ENCODE data around the gene GJE1. TPM values are rescaled to one million over a fixed set of nuclear protein-coding genes. Genes with fewer than 3 reads are reported as not detected.
"Not testable (repeated sequence)": the region's sequence is repeated elsewhere in the genome, so short reads cannot be mapped to it uniquely, and the experiment has no call there.

Gene GJE1
- total and polyA plus RNA-seq, 2 donors, result not detected

GRCh38 chr6:142155895-142156757, 23.4 kb downstream of the GJE1 start:
- no peak overlapping the region for H3K4me3 ChIP-seq (ENCODE audit: low read length in 2 of 2)
- 59% methylated on average over 5 of the region's 5 CpGs for WGBS

GRCh38 chr6:142156758-142157068, 24.0 kb downstream of the GJE1 start:
- not testable (repeated sequence) for DNase-seq (ENCODE audit: low read depth in 6 of 9, low spot score in 9 of 9); H3K27me3 ChIP-seq (ENCODE audit: control insufficient read depth in 2 of 2, insufficient read depth in 1 of 2, low read length in 1 of 2); H3K4me3 ChIP-seq (ENCODE audit: low read length in 2 of 2); H3K4me1 ChIP-seq (ENCODE audit: control insufficient read depth in 2 of 2, insufficient read depth in 2 of 2, low read length in 2 of 2); H3K36me3 ChIP-seq (ENCODE audit: control insufficient read depth in 2 of 2, insufficient read depth in 2 of 2, low read length in 1 of 2); H3K9me3 ChIP-seq (ENCODE audit: control insufficient read depth in 2 of 2, insufficient read depth in 1 of 2, low read length in 1 of 2); H3K27ac ChIP-seq (ENCODE audit: low read depth in 1 of 2, low read length in 1 of 2)
- WGBS, result 98% methylated on average over 4 of the region's 4 CpGs

More at GRCh38 chr6:142155895-142156757, 23.4 kb downstream of the GJE1 start:
- Histone ChIP-seq H3K27ac (ENCODE audit: low read depth in 1 of 2, low read length in 1 of 2) (no peak overlapping the region), H3K36me3 (ENCODE audit: control insufficient read depth in 2 of 2, insufficient read depth in 2 of 2, low read length in 1 of 2) (no peaks in the 10 kb centered on the region), H3K9me3 (ENCODE audit: control insufficient read depth in 2 of 2, insufficient read depth in 1 of 2, low read length in 1 of 2) (no peaks in the 10 kb centered on the region), H3K4me1 (ENCODE audit: control insufficient read depth in 2 of 2, insufficient read depth in 2 of 2, low read length in 2 of 2) (no peaks in the 10 kb centered on the region), H3K27me3 (ENCODE audit: control insufficient read depth in 2 of 2, insufficient read depth in 1 of 2, low read length in 1 of 2) (no peaks in the 10 kb centered on the region)
- DNase-seq (ENCODE audit: low read depth in 6 of 9, low spot score in 9 of 9), result peak in 7 of 9 donors; percentile 11 to 65 (median 24)

GRCh38 chr6:142162780-142163179, 30.1 kb downstream of the GJE1 start:
- no peaks in the 10 kb centered on the region for H3K9me3 ChIP-seq (ENCODE audit: control insufficient read depth in 2 of 2, insufficient read depth in 1 of 2, low read length in 1 of 2)
- WGBS, result 100% methylated on average over 1 of the region's 1 CpG
- H3K4me3 ChIP-seq (ENCODE audit: low read length in 2 of 2), result no peak overlapping the region
- no peak overlapping the region for H3K27ac ChIP-seq (ENCODE audit: low read depth in 1 of 2, low read length in 1 of 2)
- H3K4me1 ChIP-seq (ENCODE audit: control insufficient read depth in 2 of 2, insufficient read depth in 2 of 2, low read length in 2 of 2), result no peaks in the 10 kb centered on the region
- no peak for DNase-seq (ENCODE audit: low read depth in 6 of 9, low spot score in 9 of 9)
- H3K27me3 ChIP-seq (ENCODE audit: control insufficient read depth in 2 of 2, insufficient read depth in 1 of 2, low read length in 1 of 2), result no peaks in the 10 kb centered on the region
- peaks cover 7 to 15% of the 10 kb centered on the region in 2 donors for H3K36me3 ChIP-seq (ENCODE audit: control insufficient read depth in 2 of 2, insufficient read depth in 2 of 2, low read length in 1 of 2)

- Histone ChIP-seq H3K4me3 (ENCODE audit: low read length in 2 of 2) (no peak overlapping the region), H3K27ac (ENCODE audit: low read depth in 1 of 2, low read length in 1 of 2) (no peak overlapping the region), H3K9me3 (ENCODE audit: control insufficient read depth in 2 of 2, insufficient read depth in 1 of 2, low read length in 1 of 2) (no peaks in the 10 kb centered on the region), H3K36me3 (ENCODE audit: control insufficient read depth in 2 of 2, insufficient read depth in 2 of 2, low read length in 1 of 2) (peaks cover 7 to 21% of the 10 kb centered on the region in 2 donors), H3K4me1 (ENCODE audit: control insufficient read depth in 2 of 2, insufficient read depth in 2 of 2, low read length in 2 of 2) (no peaks in the 10 kb centered on the region), H3K27me3 (ENCODE audit: control insufficient read depth in 2 of 2, insufficient read depth in 1 of 2, low read length in 1 of 2) (no peaks in the 10 kb centered on the region)
- no peak for DNase-seq (ENCODE audit: low read depth in 6 of 9, low spot score in 9 of 9)
- 97% methylated on average over 4 of the region's 4 CpGs for WGBS
Measured at GRCh38 chr6:142165227-142165626, 32.5 kb downstream of the GJE1 start.

- H3K9me3 ChIP-seq (ENCODE audit: control insufficient read depth in 2 of 2, insufficient read depth in 1 of 2, low read length in 1 of 2), result no peaks in the 10 kb centered on the region
- peaks cover 11 to 28% of the 10 kb centered on the region in 2 donors for H3K36me3 ChIP-seq (ENCODE audit: control insufficient read depth in 2 of 2, insufficient read depth in 2 of 2, low read length in 1 of 2)
- no peak for DNase-seq (ENCODE audit: low read depth in 6 of 9, low spot score in 9 of 9)
- no peak overlapping the region for H3K4me3 ChIP-seq (ENCODE audit: low read length in 2 of 2)
- 95% methylated on average over 3 of the region's 3 CpGs for WGBS
- H3K4me1 ChIP-seq (ENCODE audit: control insufficient read depth in 2 of 2, insufficient read depth in 2 of 2, low read length in 2 of 2), result no peaks in the 10 kb centered on the region
- H3K27me3 ChIP-seq (ENCODE audit: control insufficient read depth in 2 of 2, insufficient read depth in 1 of 2, low read length in 1 of 2), result no peaks in the 10 kb centered on the region
- H3K27ac ChIP-seq (ENCODE audit: low read depth in 1 of 2, low read length in 1 of 2), result no peak overlapping the region
Measured at GRCh38 chr6:142167071-142167470, 34.3 kb downstream of the GJE1 start.

GRCh38 chr6:142167486-142167885, 34.8 kb downstream of the GJE1 start:
- Histone ChIP-seq H3K27ac (ENCODE audit: low read depth in 1 of 2, low read length in 1 of 2) (no peak overlapping the region), H3K27me3 (ENCODE audit: control insufficient read depth in 2 of 2, insufficient read depth in 1 of 2, low read length in 1 of 2) (no peaks in the 10 kb centered on the region), H3K36me3 (ENCODE audit: control insufficient read depth in 2 of 2, insufficient read depth in 2 of 2, low read length in 1 of 2) (peaks cover 11 to 32% of the 10 kb centered on the region in 2 donors), H3K4me3 (ENCODE audit: low read length in 2 of 2) (no peak overlapping the region), H3K4me1 (ENCODE audit: control insufficient read depth in 2 of 2, insufficient read depth in 2 of 2, low read length in 2 of 2) (no peaks in the 10 kb centered on the region), H3K9me3 (ENCODE audit: control insufficient read depth in 2 of 2, insufficient read depth in 1 of 2, low read length in 1 of 2) (no peaks in the 10 kb centered on the region)
- WGBS, result 97% methylated on average over 2 of the region's 2 CpGs
- no peak for DNase-seq (ENCODE audit: low read depth in 6 of 9, low spot score in 9 of 9)

- DNase-seq (ENCODE audit: low read depth in 6 of 9, low spot score in 9 of 9), result no peak
- Histone ChIP-seq H3K27me3 (ENCODE audit: control insufficient read depth in 2 of 2, insufficient read depth in 1 of 2, low read length in 1 of 2) (no peaks in the 10 kb centered on the region), H3K9me3 (ENCODE audit: control insufficient read depth in 2 of 2, insufficient read depth in 1 of 2, low read length in 1 of 2) (no peaks in the 10 kb centered on the region), H3K27ac (ENCODE audit: low read depth in 1 of 2, low read length in 1 of 2) (no peak overlapping the region), H3K4me3 (ENCODE audit: low read length in 2 of 2) (no peak overlapping the region), H3K36me3 (ENCODE audit: control insufficient read depth in 2 of 2, insufficient read depth in 2 of 2, low read length in 1 of 2) (peaks cover 18 to 50% of the 10 kb centered on the region in 2 donors), H3K4me1 (ENCODE audit: control insufficient read depth in 2 of 2, insufficient read depth in 2 of 2, low read length in 2 of 2) (no peaks in the 10 kb centered on the region)
Measured at GRCh38 chr6:142171351-142171750, 38.6 kb downstream of the GJE1 start.

GRCh38 chr6:142172758-142173157, 40.0 kb downstream of the GJE1 start:
- Histone ChIP-seq H3K4me1 (ENCODE audit: control insufficient read depth in 2 of 2, insufficient read depth in 2 of 2, low read length in 2 of 2) (no peaks in the 10 kb centered on the region), H3K4me3 (ENCODE audit: low read length in 2 of 2) (no peak overlapping the region), H3K27me3 (ENCODE audit: control insufficient read depth in 2 of 2, insufficient read depth in 1 of 2, low read length in 1 of 2) (no peaks in the 10 kb centered on the region), H3K9me3 (ENCODE audit: control insufficient read depth in 2 of 2, insufficient read depth in 1 of 2, low read length in 1 of 2) (no peaks in the 10 kb centered on the region), H3K36me3 (ENCODE audit: control insufficient read depth in 2 of 2, insufficient read depth in 2 of 2, low read length in 1 of 2) (peaks cover 11 to 45% of the 10 kb centered on the region in 2 donors), H3K27ac (ENCODE audit: low read depth in 1 of 2, low read length in 1 of 2) (no peak overlapping the region)
- DNase-seq (ENCODE audit: low read depth in 6 of 9, low spot score in 9 of 9), result no peak

GRCh38 chr6:142173980-142174379, 41.3 kb downstream of the GJE1 start:
- H3K4me1 ChIP-seq (ENCODE audit: control insufficient read depth in 2 of 2, insufficient read depth in 2 of 2, low read length in 2 of 2), result no peaks in the 10 kb centered on the region
- H3K4me3 ChIP-seq (ENCODE audit: low read length in 2 of 2), result no peak overlapping the region
- no peak overlapping the region for H3K27ac ChIP-seq (ENCODE audit: low read depth in 1 of 2, low read length in 1 of 2)
- no peaks in the 10 kb centered on the region for H3K27me3 ChIP-seq (ENCODE audit: control insufficient read depth in 2 of 2, insufficient read depth in 1 of 2, low read length in 1 of 2)
- peaks cover 11 to 44% of the 10 kb centered on the region in 2 donors for H3K36me3 ChIP-seq (ENCODE audit: control insufficient read depth in 2 of 2, insufficient read depth in 2 of 2, low read length in 1 of 2)
- no peaks in the 10 kb centered on the region for H3K9me3 ChIP-seq (ENCODE audit: control insufficient read depth in 2 of 2, insufficient read depth in 1 of 2, low read length in 1 of 2)
- 100% methylated on average over 3 of the region's 3 CpGs for WGBS
- no peak for DNase-seq (ENCODE audit: low read depth in 6 of 9, low spot score in 9 of 9)
